Right lobe of liver (tissue), 6 donors: ENCODE data around the gene LUC7L2. TPM values are rescaled to one million over a fixed set of nuclear protein-coding genes. Genes with fewer than 3 reads are reported as not detected.

Source experiments
- ATAC-seq, 4 donors: fragments of 200-7000 bp; cut with Tn5 transposase; one replicate each; pipeline ENCODE4 v1.9.1; 2020; ENCODE audit warnings: mild to moderate bottlenecking in 4 of 4, moderate library complexity in 4 of 4
- DNase-seq, 3 donors: peaks; one replicate each; pipeline ENCODE4 v3.0.0-alpha.2; 2020
- H3K27ac ChIP-seq, 3 donors: fragments of 200-600 bp; one replicate each; pipeline ENCODE4 v1.8.0; 2022
- H3K27me3 ChIP-seq, 2 donors: fragments of 200-600 bp; one replicate each; pipeline ENCODE4 v1.8.0; 2022
- H3K36me3 ChIP-seq, 4 donors: fragments of 200-600 bp; sonication (generic) in 1 of 4; one replicate each; pipeline versions ENCODE4 v1.5.1 to v1.8.0; 2017 to 2022; ENCODE audit warnings: control low read depth in 1 of 4
- H3K4me1 ChIP-seq, 4 donors: fragments of 200-600 bp; sonication (generic) in 1 of 4; one replicate each; pipeline versions ENCODE4 v1.5.1 to v1.8.0; 2017 to 2022; ENCODE audit warnings: control low read depth in 1 of 4
- H3K4me3 ChIP-seq, 3 donors: fragments of 200-600 bp; one replicate each; pipeline ENCODE4 v1.8.0; 2022
- H3K9me3 ChIP-seq, 4 donors: fragments of 200-600 bp; sonication (generic) in 1 of 4; one replicate each; pipeline versions ENCODE4 v1.5.1 to v1.8.0; 2017 to 2022; ENCODE audit warnings: control low read depth in 1 of 4
- CTCF ChIP-seq, 4 donors: fragments of 200-600 bp in 3 of 4; fragments of 450-650 bp in 1 of 4; IDR thresholded peaks; one replicate each; pipeline versions ENCODE4 v1.5.1 to v1.8.0; 2016 to 2022; ENCODE audit warnings: antibody characterized with exemption in 4 of 4, mild to moderate bottlenecking in 2 of 4
- POLR2A ChIP-seq: fragments of 450-650 bp; IDR thresholded peaks from one replicate; pipeline ENCODE4 v1.6.1; 2017; ENCODE audit warnings: antibody characterized with exemption, mild to moderate bottlenecking
- WGBS: methylation state at CpG from one replicate; pipeline ENCODE4 v1.1.6; 2018; ENCODE audit warnings: low coverage, low lambda C conversion rate; ENCODE audit not compliant: insufficient coverage; ENCODE audit errors: missing lambda C conversion rate; 5-methylcytosine and 5-hydroxymethylcytosine counted together
- intact Hi-C, 2 donors: fragments of 100-400 bp; cut with DNase I; formaldehyde crosslinking; loops; one replicate each; pipeline versions ENCODE4 v1.11.2 to v1.14.1; 2022
- total RNA-seq, 6 experiments: library from RNA; depleted of rRNA in 2 of 6; stranded (reverse); fragments of >200 nt in 2 of 6; fragmentation: NEBNext Ultra II Directional in 3 of 6; extraction: Animal tissue kit (Norgen Biotek cat#: 25700) in 3 of 6; gene quantifications; one replicate each; pipeline versions ENCODE4 v1.1.0 to v1.2.4, GENCODE V29; 2016 to 2023
- donor health status: DM: no; HTN: yes; CAD: no.
- donor health status: DM: no; HTN: no; CAD: no.
- donor health status: DM: no; HTN: no; CAD: no.
- donor health status: DM: no; HTN: yes; CAD: no.
- donor health status: DM: no; HTN: yes; CAD: no.

The LUC7L2 gene
- total RNA-seq, 6 experiments from 2014 or later, result 23.2 to 40.0 (median 36.3) TPM

- 94% methylated on average over 2 of the region's 6 CpGs for WGBS
Observed at GRCh38 chr7:139450851-139451250, 91.2 kb downstream of the LUC7L2 start.

GRCh38 chr7:139451638-139452037 lies 91.9 kb downstream of the LUC7L2 start:
- H3K27me3 ChIP-seq, result no peaks in the 10 kb centered on the region
- no peaks in the 10 kb centered on the region for H3K36me3 ChIP-seq
- TF ChIP-seq POLR2A, result no peak
- DNase-seq, result no peak
- intact Hi-C loops, result no loop called here
- no peak overlapping the region for H3K27ac ChIP-seq
- ATAC-seq, result no peak
- H3K4me3 ChIP-seq, result no peak overlapping the region
- no peaks in the 10 kb centered on the region for H3K9me3 ChIP-seq
- no peaks in the 10 kb centered on the region for H3K4me1 ChIP-seq
- WGBS, result 71% methylated on average over 5 of the region's 6 CpGs

More at GRCh38 chr7:139450851-139451250, 91.2 kb downstream of the LUC7L2 start:
- DNase-seq, result no peak
- no peak for ATAC-seq
- H3K27ac ChIP-seq, result no peak overlapping the region
- no peaks in the 10 kb centered on the region for H3K27me3 ChIP-seq
- H3K36me3 ChIP-seq, result no peaks in the 10 kb centered on the region
- no peaks in the 10 kb centered on the region for H3K9me3 ChIP-seq
- H3K4me3 ChIP-seq, result no peak overlapping the region
- no peaks in the 10 kb centered on the region for H3K4me1 ChIP-seq
- intact Hi-C loops, result no loop called here
- TF ChIP-seq CTCF (IDR thresholded peaks at IDR 0.05) (no peak), POLR2A (no peak)

- ATAC-seq, result no peak
- H3K9me3 ChIP-seq, result no peaks in the 10 kb centered on the region
- WGBS, result 86% methylated on average over 9 of the region's 12 CpGs
- TF ChIP-seq CTCF (IDR thresholded peaks at IDR 0.05), result no peak
- no peak for TF ChIP-seq POLR2A
- H3K27me3 ChIP-seq, result no peaks in the 10 kb centered on the region
- H3K36me3 ChIP-seq, result no peaks in the 10 kb centered on the region
- H3K27ac ChIP-seq, result no peak overlapping the region
- no peak overlapping the region for H3K4me3 ChIP-seq
- H3K4me1 ChIP-seq, result no peaks in the 10 kb centered on the region
- no peak for DNase-seq
- intact Hi-C loops, result no loop called here
Observed at GRCh38 chr7:139452958-139453672, 93.4 kb downstream of the LUC7L2 start.

GRCh38 chr7:139453673-139454321 lies 94.1 kb downstream of the LUC7L2 start:
- no peaks in the 10 kb centered on the region for H3K9me3 ChIP-seq
- H3K36me3 ChIP-seq, result no peaks in the 10 kb centered on the region
- no peak overlapping the region for H3K4me3 ChIP-seq
- H3K27ac ChIP-seq, result no peak overlapping the region
- intact Hi-C loops, result no loop called here
- no peak for DNase-seq
- TF ChIP-seq CTCF (IDR thresholded peaks at IDR 0.05) (no peak), POLR2A (no peak)
- ATAC-seq, result peak in 1 of 4 donors; percentile 38
- no peaks in the 10 kb centered on the region for H3K4me1 ChIP-seq
- no peaks in the 10 kb centered on the region for H3K27me3 ChIP-seq
- 84% methylated on average over 9 of the region's 20 CpGs for WGBS

GRCh38 chr7:139455789-139456188 lies 96.1 kb downstream of the LUC7L2 start:
- Histone ChIP-seq H3K9me3 (no peaks in the 10 kb centered on the region), H3K27me3 (no peaks in the 10 kb centered on the region), H3K4me3 (no peak overlapping the region), H3K36me3 (no peaks in the 10 kb centered on the region), H3K4me1 (no peaks in the 10 kb centered on the region), H3K27ac (no peak overlapping the region)
- TF ChIP-seq CTCF (IDR thresholded peaks at IDR 0.05) (no peak), POLR2A (no peak)
- DNase-seq (no peak), ATAC-seq (no peak)
- 83% methylated on average over 4 of the region's 4 CpGs for WGBS
- intact Hi-C loops, result no loop called here
